Fibroblast of skin of right quadriceps (primary cell): Measurements from ENCODE around the gene UQCR10.
"Not testable (repeated sequence)": the region's sequence is repeated elsewhere in the genome, so short reads cannot be mapped to it uniquely, and the experiment has no call there.

Experiments used
- DNase-seq: peaks from one replicate; pipeline ENCODE4 v3.0.0-alpha.2; 2013

The UQCR10 gene

GRCh38 chr22:29737251-29738117 lies 29.7 kb upstream of the UQCR10 start:
- no peak for DNase-seq

DNA sequence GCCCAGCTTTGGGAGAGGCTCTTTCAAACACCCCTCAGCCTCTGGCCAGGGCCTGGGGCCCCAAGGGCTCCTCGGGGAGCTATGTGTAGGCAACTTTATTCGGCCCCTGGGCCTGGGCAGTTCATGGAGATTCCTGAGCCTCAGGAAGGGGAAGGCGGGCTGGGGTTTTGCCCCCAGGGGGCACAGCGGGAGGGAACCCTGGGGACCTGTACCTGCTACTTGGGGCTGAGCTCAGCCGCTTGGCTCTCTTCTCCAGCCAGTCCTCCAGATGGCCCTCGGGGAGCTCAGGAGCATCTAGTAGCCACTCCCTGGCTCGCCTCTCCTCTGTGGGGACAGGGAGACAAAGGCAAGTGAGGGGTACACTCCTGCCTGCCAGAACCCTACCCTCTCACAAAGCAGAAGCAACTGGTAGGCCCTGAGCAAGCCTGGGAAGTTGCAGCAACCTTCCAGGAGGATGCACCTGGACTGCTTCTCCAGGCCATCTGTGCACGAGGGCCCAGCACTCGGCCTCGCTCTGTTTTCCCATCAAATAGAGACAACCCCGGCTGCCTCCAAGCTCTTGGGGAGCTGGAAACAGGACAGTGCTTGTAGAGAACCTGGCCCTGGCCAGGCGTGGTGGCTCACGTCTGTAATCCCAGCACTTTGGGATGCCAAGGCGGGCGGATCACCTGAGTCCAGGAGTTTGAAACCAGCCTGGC lies 28.9 kb upstream of the UQCR10 start:
- no peak for DNase-seq

GRCh38 chr22:29739346-29739875 lies 27.8 kb upstream of the UQCR10 start:
- no peak for DNase-seq

DNA sequence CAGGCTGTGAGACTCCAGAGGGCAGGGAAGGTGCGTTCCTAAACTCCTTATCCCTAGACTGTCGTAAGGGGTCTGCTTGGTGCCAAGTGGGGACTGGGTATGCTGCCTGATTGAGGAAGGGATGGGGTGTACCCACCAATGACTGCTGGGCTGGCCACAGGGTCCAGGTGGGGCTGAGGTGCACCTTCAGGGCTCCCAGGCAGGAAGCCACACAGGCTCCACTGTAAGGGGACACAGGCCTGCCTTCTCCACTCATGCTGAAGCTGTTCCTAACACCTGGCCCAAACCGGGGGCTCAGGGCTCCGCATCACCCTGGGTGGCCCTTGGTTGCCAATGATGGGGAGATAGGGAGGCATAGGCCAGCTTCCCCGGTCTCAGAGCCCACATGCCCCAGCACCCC lies 27.0 kb upstream of the UQCR10 start:
- no peak for DNase-seq

GRCh38 chr22:29741926-29742325 lies 25.2 kb upstream of the UQCR10 start:
- no peak for DNase-seq

GRCh38 chr22:29742326-29742725 lies 24.8 kb upstream of the UQCR10 start:
- DNase-seq, result no peak

- peak; percentile 50 for DNase-seq
These were observed 22.3 kb upstream of the UQCR10 start for GRCh38 chr22:29744902-29745301.

- no peak for DNase-seq
These were observed 19.3 kb upstream of the UQCR10 start for GRCh38 chr22:29747832-29748231.

GRCh38 chr22:29748248-29748893 lies 18.8 kb upstream of the UQCR10 start:
- DNase-seq, result no peak

GRCh38 chr22:29750029-29750428 lies 17.1 kb upstream of the UQCR10 start:
- no peak for DNase-seq

GRCh38 chr22:29750559-29751538 lies 16.3 kb upstream of the UQCR10 start:
- no peak for DNase-seq

GRCh38 chr22:29751669-29752068 lies 15.5 kb upstream of the UQCR10 start:
- no peak for DNase-seq

- DNase-seq, result no peak
These were observed 13.1 kb upstream of the UQCR10 start for GRCh38 chr22:29753808-29754657.

GRCh38 chr22:29754658-29755395 lies 12.3 kb upstream of the UQCR10 start:
- DNase-seq, result not testable (repeated sequence)

GRCh38 chr22:29755889-29756288 lies 11.3 kb upstream of the UQCR10 start:
- no peak for DNase-seq

DNA sequence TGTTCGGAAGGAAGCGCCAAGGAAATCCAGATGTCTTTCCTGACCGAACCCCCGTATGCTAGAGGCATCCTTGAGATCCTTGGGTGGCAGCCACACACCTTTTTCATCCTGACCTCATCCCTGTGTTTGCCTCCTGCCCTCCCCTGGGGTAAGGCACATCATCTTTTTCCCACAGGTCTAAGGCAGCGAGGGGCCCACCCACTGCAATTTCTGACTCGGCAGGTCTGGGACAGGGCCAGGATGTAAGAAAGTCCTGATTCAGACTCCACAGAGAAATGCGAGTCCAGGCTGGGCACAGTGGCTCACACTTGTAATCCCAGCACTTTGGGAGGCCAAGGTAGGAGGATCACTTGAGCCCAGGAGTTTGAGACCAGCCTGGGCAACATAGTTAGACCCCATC lies 10.8 kb upstream of the UQCR10 start:
- DNase-seq, result no peak

- no peak for DNase-seq
These were observed 10.1 kb upstream of the UQCR10 start for GRCh38 chr22:29757096-29757495.

DNA sequence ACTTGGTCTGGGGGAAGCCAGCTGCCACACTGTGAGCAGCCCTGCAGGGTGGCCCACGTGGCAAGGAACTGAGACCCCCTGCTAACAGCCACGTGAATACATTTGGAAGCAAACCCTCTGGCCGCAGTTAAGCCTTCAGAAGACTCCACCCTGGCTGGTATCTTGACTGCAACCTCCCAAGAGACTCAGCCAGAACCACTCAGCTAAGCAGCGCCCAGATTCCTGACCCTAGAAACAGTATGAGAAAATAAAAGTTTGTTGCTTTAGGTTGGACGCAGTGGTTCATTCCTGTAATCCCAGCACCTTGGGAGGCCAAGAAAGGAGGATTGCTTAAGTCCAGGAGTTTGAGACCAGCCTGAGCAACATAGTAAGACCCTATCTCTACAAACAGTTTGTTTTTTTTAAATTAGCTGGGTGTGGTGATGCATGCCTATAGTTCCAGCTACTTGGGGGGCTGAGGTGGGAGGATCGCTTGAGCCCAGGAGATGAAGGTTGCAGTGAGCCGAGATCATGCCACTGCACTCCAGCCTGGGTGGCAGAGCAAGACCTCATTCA lies 9.0 kb upstream of the UQCR10 start:
- no peak for DNase-seq

DNA sequence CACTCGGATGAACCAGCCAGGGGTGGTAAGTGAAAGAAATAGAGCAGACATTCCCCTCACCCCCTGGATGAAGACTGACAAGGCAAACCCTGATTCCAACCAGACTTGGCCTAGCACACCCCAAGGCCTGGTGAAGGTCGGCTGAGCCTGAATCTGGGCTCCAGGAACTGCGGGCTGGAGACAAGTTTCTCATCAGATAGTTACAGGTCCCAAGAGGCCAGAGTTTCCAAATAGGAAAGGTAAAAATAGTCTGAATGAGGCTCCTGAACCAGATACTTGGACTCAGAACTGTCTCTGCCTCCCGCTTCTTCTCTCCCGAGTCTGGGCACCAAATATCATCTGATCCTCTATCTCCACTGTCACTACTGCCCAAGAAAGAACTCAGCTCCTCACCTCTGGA lies 8.2 kb upstream of the UQCR10 start:
- no peak for DNase-seq

DNA sequence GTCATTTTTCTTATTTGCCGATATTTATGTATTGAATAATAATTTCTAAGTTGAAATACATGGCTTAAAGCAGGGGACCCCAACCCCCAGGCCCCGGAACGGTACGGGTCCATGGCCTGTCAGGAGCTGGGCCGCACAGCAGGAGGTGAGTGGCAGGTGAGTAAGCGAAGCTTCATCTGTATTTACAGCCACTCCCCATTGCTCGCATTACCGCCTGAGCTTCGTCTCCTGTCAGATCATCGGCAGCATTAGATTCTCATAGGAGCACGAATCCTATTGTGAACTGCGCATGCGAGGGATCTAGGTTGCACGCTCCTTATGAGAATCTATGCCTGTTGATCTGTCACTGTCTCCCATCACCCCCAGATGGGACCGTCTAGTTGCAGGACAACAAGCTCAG lies 4.9 kb upstream of the UQCR10 start:
- no peak for DNase-seq
